Suprapubic skin (tissue), 4 donors: ENCODE results near the gene TFAM.

Source experiments
- CTCF ChIP-seq, 2 donors: fragments of 200-600 bp in 1 of 2; fragments of 450-650 bp in 1 of 2; sonication (generic) in 1 of 2; IDR thresholded peaks; one replicate each; pipeline ENCODE4 v1.5.1; 2016 to 2019; ENCODE audit warnings: antibody characterized with exemption in 2 of 2, mild to moderate bottlenecking in 1 of 2, moderate library complexity in 1 of 2
- POLR2A ChIP-seq, 2 donors: fragments of 450-650 bp; IDR thresholded peaks; one replicate each; pipeline ENCODE4 v1.6.1; 2017; ENCODE audit warnings: antibody characterized with exemption in 2 of 2, mild to moderate bottlenecking in 2 of 2, moderate library complexity in 2 of 2
- POLR2AphosphoS5 ChIP-seq, 3 donors: sonication (generic); formaldehyde crosslinking; IDR thresholded peaks; one replicate each; pipeline ENCODE4 v1.6.1; 2017; ENCODE audit warnings: antibody characterized with exemption in 3 of 3

- TF ChIP-seq POLR2A (IDR thresholded peaks at IDR 0.05): no peak
- TF ChIP-seq CTCF (IDR thresholded peaks at IDR 0.05): no peak
- TF ChIP-seq POLR2AphosphoS5 (IDR thresholded peaks at IDR 0.05): no peak
Observed at GRCh38 chr10:58436071-58436470, 50.9 kb downstream of the TFAM start.
